HepG2 (cell line): ENCODE measurements around the gene COX4I2. TPM values are rescaled to one million over a fixed set of nuclear protein-coding genes. Genes with fewer than 3 reads are reported as not detected.

Experiments
- ATAC-seq: fragments of 200-7000 bp; cut with Tn5 transposase; 3 replicates; pipeline ENCODE4 v1.9.1; 2020; ENCODE audit warnings: mild to moderate bottlenecking, moderate library complexity
- BruUV-seq: library from RNA; stranded (reverse); fragments of 400-500 nt; replicated peaks from 2 replicates; lab custom pipeline; 2021; lab: Mats Ljungman, UMichigan
- CTCF ChIA-PET: fragments of 300-600 bp; formaldehyde crosslinking; extraction: SDS; loops from one replicate; lab custom pipeline; 2021; ENCODE audit warnings: low total read pairs, inconsistent platforms, low intra/inter-chr PET ratio; lab: Yijun Ruan, JAX
- POLR2A ChIA-PET: fragments of 350-600 bp; sonication (Branson Sonifier 250); formaldehyde crosslinking; loops from one replicate; lab custom pipeline; 2020; ENCODE audit warnings: antibody characterized with exemption, inconsistent platforms; lab: Yijun Ruan, JAX
- DNase-seq: peaks from one replicate; pipeline ENCODE4 v3.0.0-alpha.2; 2015; ENCODE audit warnings: low spot score
- FAIRE-seq: peaks from 3 replicates; lab custom pipeline; 2011; peaks lifted over from hg19 to GRCh38; lab: Jason Lieb, UNC
- H2AFZ ChIP-seq: one replicate; pipeline ENCODE4 v1.6.1; 2011; ENCODE audit warnings: low read length, inconsistent platforms
- H3K27ac ChIP-seq: fragments of 300-600 bp; 3 replicates; pipeline ENCODE4 v1.8.0; 2011; ENCODE audit warnings: mixed run types, mild to moderate bottlenecking, mixed read lengths, low read length, inconsistent platforms; ENCODE audit not compliant: insufficient read depth; ENCODE audit errors: extremely low read length
- H3K27me3 ChIP-seq, 2 experiments: fragments of 200-600 bp in 1 of 2; 2 replicates in 1 of 2; 3 replicates in 1 of 2; pipeline versions ENCODE4 v1.6.0 to v1.8.0; 2011; ENCODE audit warnings: low read length in 2 of 2, mild to moderate bottlenecking in 2 of 2, moderate library complexity in 2 of 2, inconsistent platforms in 1 of 2; ENCODE audit not compliant: insufficient read depth in 2 of 2, control insufficient read depth in 1 of 2
- H3K36me3 ChIP-seq, 2 experiments: fragments of 200-600 bp in 1 of 2; replicated peaks in 1 of 2; 2 replicates in 1 of 2; 3 replicates in 1 of 2; pipeline versions ENCODE4 v1.5.1 to v1.8.0; 2011; ENCODE audit warnings: low read length in 2 of 2, inconsistent platforms in 1 of 2; ENCODE audit not compliant: insufficient read depth in 2 of 2, control insufficient read depth in 1 of 2
- H3K4me1 ChIP-seq: 2 replicates; pipeline ENCODE4 v1.5.1; 2012; ENCODE audit warnings: low read length, inconsistent platforms; ENCODE audit not compliant: insufficient read depth
- H3K4me2 ChIP-seq: 2 replicates; pipeline ENCODE4 v1.6.0; 2011; ENCODE audit warnings: low read depth, low read length, inconsistent platforms
- H3K4me3 ChIP-seq, 3 experiments: fragments of 200-600 bp in 1 of 3; sonication (generic), shearing (Covaris generic) in 1 of 3; replicated peaks in 1 of 3; 2 replicates each; pipeline ENCODE4 v1.5.1; 2011 to 2016; ENCODE audit warnings: low read length in 3 of 3, inconsistent platforms in 2 of 3, low read depth in 2 of 3, mild to moderate bottlenecking in 2 of 3, control low read depth in 1 of 3, mixed read lengths in 1 of 3; ENCODE audit not compliant: insufficient read depth in 1 of 3
- H3K79me2 ChIP-seq: one replicate; pipeline ENCODE4 v1.6.1; 2011; ENCODE audit warnings: low read length, inconsistent platforms; ENCODE audit not compliant: insufficient read depth
- H3K9ac ChIP-seq: 2 replicates; pipeline ENCODE4 v1.6.0; 2011; ENCODE audit warnings: mild to moderate bottlenecking, low read depth, low read length, inconsistent platforms; ENCODE audit not compliant: insufficient read depth
- H3K9me3 ChIP-seq: 2 replicates; pipeline ENCODE4 v1.5.1; 2012; ENCODE audit warnings: mild to moderate bottlenecking, low read length
- H4K20me1 ChIP-seq: 2 replicates; pipeline ENCODE4 v1.6.0; 2011; ENCODE audit warnings: inconsistent platforms, mild to moderate bottlenecking, low read length, moderate library complexity; ENCODE audit not compliant: insufficient read depth
- CSRNP1 ChIP-seq: sonication (generic); formaldehyde crosslinking; IDR thresholded peaks from 2 replicates; pipeline ENCODE4 v1.8.1; 2023; ENCODE audit warnings: mild to moderate bottlenecking, missing genetic modification reagents
- IKZF5 ChIP-seq: IDR thresholded peaks from 2 replicates; pipeline ENCODE4 v1.6.1; 2018; ENCODE audit warnings: missing genetic modification reagents, mild to moderate bottlenecking, missing compliant biosample characterization
- LCORL ChIP-seq, 2 experiments: fragments of 450-650 bp in 1 of 2; sonication (generic) in 1 of 2; formaldehyde crosslinking in 1 of 2; IDR thresholded peaks; 2 replicates each; pipeline versions ENCODE4 v1.5.0 to v1.6.1; 2017 to 2020; ENCODE audit warnings: antibody characterized with exemption in 1 of 2, missing genetic modification reagents in 1 of 2
- PAXIP1 ChIP-seq: sonication (generic); formaldehyde crosslinking; conservative IDR thresholded peaks from 2 replicates; pipeline ENCODE4 v1.4.0; 2020; ENCODE audit warnings: mild to moderate bottlenecking, missing genetic modification reagents, moderate library complexity
- RELA ChIP-seq: sonication (generic); formaldehyde crosslinking; IDR thresholded peaks from 2 replicates; pipeline ENCODE4 v1.4.0; 2020; ENCODE audit warnings: missing genetic modification reagents
- REPIN1 ChIP-seq: sonication (generic); formaldehyde crosslinking; IDR thresholded peaks from 2 replicates; pipeline ENCODE4 v1.8.0; 2022; ENCODE audit warnings: missing genetic modification reagents, low read depth, mild to moderate bottlenecking, borderline replicate concordance
- SAP130 ChIP-seq: IDR thresholded peaks from 2 replicates; pipeline ENCODE4 v1.6.1; 2016; ENCODE audit warnings: low read depth
- ZFX ChIP-seq: sonication (generic); formaldehyde crosslinking; IDR thresholded peaks from 2 replicates; pipeline ENCODE4 v1.4.0; 2020; ENCODE audit warnings: mild to moderate bottlenecking, low read depth, missing genetic modification reagents, moderate library complexity
- ZNF317 ChIP-seq: sonication (generic); formaldehyde crosslinking; IDR thresholded peaks from 2 replicates; pipeline ENCODE4 v1.5.0; 2020; ENCODE audit warnings: mild to moderate bottlenecking, missing genetic modification reagents
- ZNF326 ChIP-seq: sonication (generic); formaldehyde crosslinking; IDR thresholded peaks from 2 replicates; pipeline ENCODE4 v1.4.0; 2020; ENCODE audit warnings: missing genetic modification reagents, borderline replicate concordance
- ZNF687 ChIP-seq: sonication (generic); formaldehyde crosslinking; IDR thresholded peaks from 2 replicates; pipeline ENCODE4 v1.5.1; 2020; ENCODE audit warnings: mild to moderate bottlenecking, missing genetic modification reagents, moderate library complexity
- ZNF7 ChIP-seq: IDR thresholded peaks from 2 replicates; pipeline ENCODE4 v1.6.1; 2016; ENCODE audit warnings: missing biosample characterization, missing genetic modification reagents
- ZNF713 ChIP-seq: sonication (generic); formaldehyde crosslinking; IDR thresholded peaks from 2 replicates; pipeline ENCODE4 v1.4.0; 2020; ENCODE audit warnings: mild to moderate bottlenecking, missing genetic modification reagents
- WGBS: methylation state at CpG from one replicate; pipeline ENCODE4 v1.1.6; 2017; ENCODE audit warnings: low lambda C conversion rate; 5-methylcytosine and 5-hydroxymethylcytosine counted together
- in situ Hi-C: cut with HindIII; loops from 2 replicates; pipeline ENCODE4 v1.10.0; 2017; ENCODE audit warnings: low pct_unique_long_range_greater_than_20kb; ENCODE audit not compliant: extremely low pct_ligation_motif_present
- intact Hi-C: fragments of 100-400 bp; cut with micrococcal nuclease; formaldehyde crosslinking; loops from one replicate; pipeline ENCODE4 v1.10.0; 2022; ENCODE audit not compliant: unreplicated experiment
- polyA plus RNA-seq, 8 experiments: library from polyadenylated mRNA; depleted of rRNA in 3 of 8; stranded (reverse) in 7 of 8; unstranded in 1 of 8; fragments of >200 nt; fragmentation: Illumina TruSeq in 4 of 8; extraction: Trizol in 4 of 8; gene quantifications; 2 replicates each; pipeline versions ENCODE4 v1.2.1 to v1.2.3, GENCODE V29; 2011 to 2016; ENCODE audit warnings: low read depth in 4 of 8, missing spikeins in 1 of 8, mixed read lengths in 1 of 8; ENCODE audit not compliant: insufficient read depth in 1 of 8
- total RNA-seq, 5 experiments: library from RNA; depleted of rRNA; stranded (reverse); fragments of >200 nt; fragmentation: Illumina TruSeq; extraction: Trizol; gene quantifications; 2 replicates each; pipeline ENCODE4 v1.2.3, GENCODE V29; 2016; ENCODE audit warnings: low read depth in 1 of 5

The COX4I2 gene
- total and polyA plus RNA-seq, 2 of the 13 experiments (the other 11 are each of a cell fraction or from before 2014, with no cell fraction given): 1.1 TPM; not detected in 1

GRCh38 chr20:31638317-31638716 lies 605 bp downstream of the COX4I2 start:
- H3K27ac ChIP-seq: no peak overlapping the region
- CTCF ChIA-PET: no interaction called here
- no peaks in the 10 kb centered on the region for H3K9me3 ChIP-seq
- ATAC-seq: peak; percentile 11; the same call in 2 of the 3 replicates
- no peaks in the 10 kb centered on the region for H4K20me1 ChIP-seq
- peak overlapping the region in 1 of 3 experiments; percentile 32; a peak in 1 of 6 replicates for H3K4me3 ChIP-seq
- FAIRE-seq: no peak
- POLR2A ChIA-PET: interaction anchor here (0.5 kb wide), 1 partner anchor 9 kb away, joined by 3 read pairs; no protein-coding TSS in a partner anchor
- H3K4me2 ChIP-seq: peak overlapping the region; percentile 34; the same call in 1 of the 2 replicates
- no peak for DNase-seq
- H2AFZ ChIP-seq: no peak overlapping the region
- peaks cover 12 to 29% of the 10 kb centered on the region in 2 experiments; a peak in 3 of 5 replicates for H3K27me3 ChIP-seq
- no peaks in the 10 kb centered on the region for H3K36me3 ChIP-seq
- no TSS peak for BruUV-seq
- WGBS: 14% methylated on average over 2 of the region's 4 CpGs
- in situ Hi-C loops (no loop called here), intact Hi-C loops (no loop called here)
- H3K79me2 ChIP-seq: no peaks in the 10 kb centered on the region
- peak overlapping the region; percentile 6; the same call in 1 of the 2 replicates for H3K9ac ChIP-seq
- H3K4me1 ChIP-seq: peaks cover 43% of the 10 kb centered on the region
- TF ChIP-seq ZNF7 (CRISPR knock-in tag) (no peak), REPIN1 (no peak), RELA (CRISPR knock-in tag) (no peak), ZNF713 (0 out of 2 replicates have a peak, but pooled peaks have one; percentile 64), ZNF317 (peak; percentile 35; the same call in 1 of the 2 replicates), LCORL (IDR thresholded peaks at IDR 0.05) (no peak), LCORL (CRISPR knock-in tag; IDR thresholded peaks at IDR 0.05) (0 out of 2 replicates have a peak, but pooled peaks have one; percentile 24), ZFX (CRISPR knock-in tag) (peak; percentile 33; the same call in 1 of the 2 replicates), ZNF687 (CRISPR knock-in tag) (peak; percentile 57), PAXIP1 (CRISPR knock-in tag) (peak; percentile 53), CSRNP1 (CRISPR knock-in tag) (no peak), IKZF5 (CRISPR knock-in tag) (0 out of 2 replicates have a peak, but pooled peaks have one; percentile 8), SAP130 (0 out of 2 replicates have a peak, but pooled peaks have one; percentile 22), ZNF326 (CRISPR knock-in tag) (no peak)
